Head of caudate nucleus (tissue), 42 donors: ENCODE results near the gene ACSS1.

Experiments used
- DNase-seq, 42 donors: peaks; one replicate each; pipeline versions ENCODE4 v3.0.0 to v3.0.0-alpha.2; 2020 to 2021; ENCODE audit warnings: mixed read lengths in 7 of 42
- intact Hi-C: fragments of 100-400 bp; cut with DNase I; formaldehyde crosslinking; loops from one replicate; pipeline ENCODE4 v1.15.0; 2022

Gene ACSS1

DNA sequence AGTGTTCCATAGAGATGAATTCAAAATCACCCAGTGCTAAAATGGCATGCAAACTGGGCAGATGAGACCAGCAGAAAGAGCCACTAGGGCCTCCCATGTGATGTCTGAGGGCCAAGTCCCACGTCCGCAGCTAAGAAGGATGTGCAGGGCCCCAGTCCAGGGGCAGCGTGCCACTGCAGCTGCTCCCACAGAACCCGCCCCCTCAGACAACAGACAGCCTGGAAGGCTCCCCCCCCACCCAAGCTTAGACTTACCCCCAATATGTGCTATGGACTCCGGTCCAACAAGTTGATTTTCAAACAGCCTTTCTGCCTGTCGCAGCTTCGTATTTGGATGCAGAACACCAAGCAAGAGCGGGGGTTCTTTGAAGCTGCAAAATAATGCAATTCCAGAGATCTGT, 79.4 kb downstream of the ACSS1 start:
- intact Hi-C loops = no loop called here
- DNase-seq = peak; percentile 58 to 90 (median 80)

- DNase-seq = peak in 21 of 42 donors; percentile 17 to 65 (median 45)
Measured at GRCh38 chr20:24977797-24978196, 80.1 kb downstream of the ACSS1 start.

GRCh38 chr20:24977336-24977735, 80.6 kb downstream of the ACSS1 start:
- intact Hi-C loops = no loop called here
- DNase-seq = peak in 11 of 42 donors; percentile 4 to 38 (median 14)

More at GRCh38 chr20:24977797-24978196, 80.1 kb downstream of the ACSS1 start:
- intact Hi-C loops = no loop called here

DNA sequence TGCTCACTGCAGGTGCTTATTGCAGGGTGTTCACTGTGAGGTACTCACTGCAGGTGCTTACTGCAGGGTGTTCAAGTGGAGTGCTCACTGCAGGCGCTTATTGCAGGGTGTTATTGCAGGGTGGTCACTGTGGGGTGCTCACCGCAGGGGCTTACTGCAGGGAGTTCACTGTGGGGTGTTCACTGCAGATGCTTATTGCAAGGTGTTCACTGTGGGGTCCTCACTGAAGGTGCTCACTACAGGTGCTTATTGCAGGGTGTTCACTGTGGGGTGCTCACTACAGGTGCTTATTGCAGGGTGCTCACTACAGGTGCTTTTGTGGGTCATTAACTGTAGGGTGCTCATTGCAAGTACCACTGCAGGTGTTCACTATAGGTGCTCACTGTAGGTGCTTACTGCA, 85.6 kb downstream of the ACSS1 start:
- intact Hi-C loops = no loop called here
- peak in 7 of 42 donors; percentile 2 to 8 (median 5) for DNase-seq

DNA sequence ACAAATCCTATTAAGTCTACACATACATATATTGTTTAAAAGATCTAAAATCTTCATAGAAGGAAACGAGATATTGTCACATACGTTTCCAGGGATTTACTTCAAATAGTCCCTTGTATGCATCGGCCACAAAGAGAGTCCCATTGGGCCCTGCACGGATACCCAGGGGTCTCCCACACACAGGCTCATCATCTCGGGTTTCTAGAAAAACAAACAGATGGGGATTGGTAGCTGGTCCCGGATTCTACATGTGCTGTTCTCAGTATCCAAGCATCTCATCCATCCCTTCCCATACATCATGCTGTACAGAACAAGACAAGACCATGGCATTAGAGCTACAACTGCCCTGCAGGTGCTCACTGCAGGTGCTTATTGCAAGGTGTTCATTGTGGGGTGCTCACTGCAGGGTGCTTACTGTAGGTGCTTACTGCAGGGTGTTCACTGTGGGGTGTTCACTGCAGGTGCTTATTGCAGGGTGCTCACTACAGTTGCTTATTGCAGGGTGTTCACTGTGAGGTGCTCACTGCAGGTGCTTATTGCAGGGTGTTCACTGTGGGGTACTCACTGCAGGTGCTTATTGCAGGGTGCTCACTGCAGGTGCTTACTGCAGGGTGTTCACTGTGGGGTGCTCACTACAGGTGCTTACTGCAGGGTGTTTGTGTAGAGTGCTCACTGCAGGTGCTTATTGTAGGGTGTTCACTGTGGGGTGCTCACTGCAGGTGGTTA, 86.4 kb downstream of the ACSS1 start:
- DNase-seq = peak in 3 of 42 donors; percentile 10 to 15 (median 13)
- intact Hi-C loops = no loop called here

DNA sequence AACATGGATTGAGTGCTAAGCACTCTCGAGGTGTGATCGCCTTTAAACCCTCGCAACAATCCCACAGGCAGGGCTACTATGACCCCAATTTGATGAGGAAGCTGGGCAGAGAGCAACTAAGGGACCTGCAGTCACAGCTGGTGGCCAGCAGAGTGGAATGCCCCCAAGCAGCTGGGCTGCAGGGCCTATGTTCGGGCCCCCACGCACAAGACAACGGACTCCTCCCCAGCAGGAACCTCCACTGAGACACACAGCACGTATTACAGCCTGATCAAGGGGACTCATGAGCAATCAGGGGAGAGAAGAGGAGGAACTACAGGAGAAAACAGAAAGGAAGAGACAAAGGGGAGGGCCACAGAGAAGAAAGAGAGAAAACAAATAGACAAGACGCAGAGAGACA, 87.2 kb downstream of the ACSS1 start:
- intact Hi-C loops = no loop called here
- peak in 15 of 42 donors; percentile 7 to 40 (median 15) for DNase-seq

- intact Hi-C loops = no loop called here
- DNase-seq = peak in 11 of 42 donors; percentile 4 to 34 (median 12)
Measured at GRCh38 chr20:24970030-24970553, 87.8 kb downstream of the ACSS1 start.

DNA sequence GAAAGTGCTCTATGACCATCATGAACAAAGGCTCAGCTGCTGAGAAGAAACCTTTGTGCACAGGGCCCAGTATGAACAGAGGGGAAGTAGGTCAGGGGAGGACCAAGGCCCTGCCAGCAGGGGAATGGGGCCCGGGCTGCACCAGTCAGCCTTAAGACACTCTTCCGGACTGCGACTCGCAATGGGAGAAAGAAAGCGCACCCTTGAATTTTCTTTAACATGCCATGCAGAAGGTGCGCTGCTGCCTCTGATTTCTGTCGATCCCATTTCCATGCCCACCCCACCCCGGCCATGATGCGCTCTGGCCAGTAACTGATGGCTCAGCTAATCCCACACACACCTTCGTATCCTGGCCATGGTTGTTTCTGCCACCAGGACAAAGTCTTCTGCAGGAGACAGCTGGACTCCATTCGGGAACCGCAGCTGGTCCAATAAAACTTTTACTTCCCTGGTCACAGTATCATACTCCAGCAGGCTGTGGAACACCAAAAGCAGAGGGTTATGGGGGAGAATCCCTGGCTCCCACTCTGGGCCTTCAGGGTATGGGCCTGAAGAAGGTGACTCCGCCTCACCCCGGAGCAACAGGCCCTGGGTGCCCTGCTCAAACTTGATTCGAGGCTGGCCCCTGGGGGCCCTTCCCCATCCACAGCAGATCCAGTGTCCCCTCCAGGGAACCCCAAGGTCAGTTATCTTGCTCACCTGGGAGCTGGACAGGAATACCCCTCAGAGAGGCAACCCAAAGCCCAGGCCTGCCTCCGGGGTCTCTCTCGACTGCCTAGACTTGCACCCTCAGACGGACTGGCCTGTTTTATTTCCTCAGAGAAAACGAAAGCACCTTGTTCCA, 88.5 kb downstream of the ACSS1 start:
- peak in 16 of 42 donors; percentile 2 to 49 (median 20) for DNase-seq
- intact Hi-C loops = no loop called here

DNA sequence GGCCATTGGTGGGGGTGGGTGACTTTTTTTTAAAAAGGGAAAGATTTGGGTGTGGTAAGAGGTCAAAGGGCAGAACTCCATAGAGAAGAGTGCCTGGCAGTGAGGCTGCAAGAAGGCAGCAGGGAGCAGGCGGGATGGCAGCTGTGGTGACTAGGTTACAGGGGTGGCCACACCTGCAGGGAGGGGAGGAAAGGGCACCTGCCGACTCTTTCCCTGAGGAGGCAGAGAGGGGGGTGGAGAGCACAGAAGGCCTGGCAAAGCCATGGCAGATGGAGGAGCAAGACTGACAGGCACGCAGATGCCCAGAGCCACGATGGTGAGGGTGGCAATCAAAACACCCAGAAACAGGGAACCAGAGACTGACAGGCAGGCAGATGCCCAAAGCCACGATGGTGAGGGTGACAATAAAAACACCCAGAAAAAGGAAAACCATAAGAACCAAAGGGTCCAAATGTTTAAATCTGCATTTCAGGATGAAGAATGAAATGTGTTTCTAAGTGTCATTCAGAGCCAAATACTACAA, 89.6 kb downstream of the ACSS1 start:
- intact Hi-C loops = no loop called here
- DNase-seq = peak in 4 of 42 donors; percentile 0 to 17 (median 12)

DNA sequence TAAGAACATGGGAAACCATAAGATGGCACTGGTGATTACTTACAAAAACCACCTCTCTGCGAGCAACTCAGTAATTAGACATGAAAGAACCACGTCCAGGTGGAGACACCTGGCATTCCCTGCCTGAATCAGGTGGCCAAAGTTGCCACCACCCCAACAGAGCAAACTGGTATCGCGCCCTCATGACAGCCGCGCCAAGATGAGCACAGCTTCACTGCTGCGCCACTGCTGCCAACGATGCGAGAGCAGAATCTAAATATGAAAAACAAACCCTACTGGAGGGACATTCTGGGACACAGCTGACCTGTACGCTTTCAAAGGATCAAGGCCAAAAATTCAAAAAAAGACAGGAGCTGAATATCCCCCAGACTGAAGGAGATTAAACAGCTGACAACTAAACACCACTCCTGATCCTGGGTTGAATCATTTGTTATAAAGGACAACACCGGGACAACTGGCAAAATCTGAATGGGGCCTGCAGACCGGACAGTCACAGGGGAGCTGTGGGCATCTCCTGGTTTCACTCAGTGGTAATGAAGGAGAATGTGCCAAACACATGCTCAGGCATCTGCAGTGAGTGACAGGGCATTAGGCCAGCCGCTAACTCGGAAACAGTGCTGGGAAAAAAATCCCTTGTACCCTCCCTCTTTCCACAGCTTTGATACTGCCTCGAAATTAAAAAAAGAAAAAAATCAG, 91.5 kb downstream of the ACSS1 start:
- intact Hi-C loops = no loop called here
- peak in 7 of 42 donors; percentile 4 to 38 (median 14) for DNase-seq

GRCh38 chr20:24965065-24965919, 92.6 kb downstream of the ACSS1 start:
- intact Hi-C loops = no loop called here
- peak in 7 of 42 donors; percentile 3 to 35 (median 14) for DNase-seq

- peak in 1 of 42 donors; percentile 37 for DNase-seq
Measured at GRCh38 chr20:24964506-24964840, 93.5 kb downstream of the ACSS1 start.

DNA sequence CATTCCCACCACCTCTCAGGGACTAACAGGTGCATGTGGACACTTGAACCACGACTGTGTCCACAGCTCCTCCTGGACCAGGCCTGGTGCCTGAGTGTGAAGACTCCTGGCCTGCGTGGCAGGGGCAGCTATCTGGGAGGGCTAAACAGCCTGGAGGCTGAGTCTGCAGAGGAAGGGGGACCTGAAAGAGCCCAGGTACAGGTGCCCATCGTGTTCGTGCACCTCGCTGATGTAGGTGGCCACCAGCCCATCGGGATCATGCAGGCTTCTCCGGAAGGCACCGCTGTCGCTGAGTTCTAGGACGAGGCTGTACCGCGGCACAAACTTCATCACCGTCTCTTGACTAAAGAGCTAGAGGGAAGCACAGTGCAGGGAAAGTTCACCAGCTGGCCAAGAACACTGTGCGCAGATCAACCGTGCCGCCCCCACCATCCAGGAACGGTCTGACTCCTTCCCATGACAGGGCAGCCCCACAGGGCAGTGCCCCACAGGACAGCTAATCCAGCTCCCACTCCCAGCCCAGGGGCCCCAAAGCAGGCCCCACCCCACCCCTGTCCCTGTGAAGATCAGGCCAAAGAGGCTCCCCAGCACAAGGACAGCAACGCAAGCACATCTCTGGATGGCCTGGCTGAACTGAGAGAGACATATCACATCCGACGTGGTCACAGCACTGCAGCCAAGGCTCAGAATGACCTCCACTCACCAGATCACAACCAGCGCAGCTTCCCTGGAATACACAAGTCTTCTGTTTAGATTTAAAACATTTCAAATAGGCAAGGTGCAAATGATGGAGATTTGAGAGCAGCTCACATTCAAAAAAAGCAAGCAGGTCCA, 94.0 kb downstream of the ACSS1 start:
- intact Hi-C loops = no loop called here
- DNase-seq = peak in 3 of 42 donors; percentile 1 to 31 (median 27)

More at GRCh38 chr20:24964506-24964840, 93.5 kb downstream of the ACSS1 start:
- intact Hi-C loops = no loop called here

- intact Hi-C loops = no loop called here
- DNase-seq = no peak
Measured at GRCh38 chr20:24962510-24962909, 95.4 kb downstream of the ACSS1 start.

DNA sequence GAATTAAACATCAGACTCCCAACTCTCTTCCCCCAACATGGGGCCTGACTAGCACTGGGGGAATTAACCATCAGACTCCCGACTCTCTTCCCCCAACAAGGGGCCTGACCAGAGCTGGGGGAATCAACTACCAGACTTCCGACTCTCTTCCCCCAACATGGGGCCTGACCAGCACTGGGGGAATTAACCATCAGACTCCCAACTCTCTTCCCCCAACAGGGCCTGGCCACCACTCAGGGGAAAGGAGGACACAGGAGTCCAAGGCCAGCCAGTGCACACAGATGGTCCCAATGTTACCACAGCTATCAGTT, 95.8 kb downstream of the ACSS1 start:
- intact Hi-C loops = no loop called here
- peak in 1 of 42 donors; percentile 1 for DNase-seq

DNA sequence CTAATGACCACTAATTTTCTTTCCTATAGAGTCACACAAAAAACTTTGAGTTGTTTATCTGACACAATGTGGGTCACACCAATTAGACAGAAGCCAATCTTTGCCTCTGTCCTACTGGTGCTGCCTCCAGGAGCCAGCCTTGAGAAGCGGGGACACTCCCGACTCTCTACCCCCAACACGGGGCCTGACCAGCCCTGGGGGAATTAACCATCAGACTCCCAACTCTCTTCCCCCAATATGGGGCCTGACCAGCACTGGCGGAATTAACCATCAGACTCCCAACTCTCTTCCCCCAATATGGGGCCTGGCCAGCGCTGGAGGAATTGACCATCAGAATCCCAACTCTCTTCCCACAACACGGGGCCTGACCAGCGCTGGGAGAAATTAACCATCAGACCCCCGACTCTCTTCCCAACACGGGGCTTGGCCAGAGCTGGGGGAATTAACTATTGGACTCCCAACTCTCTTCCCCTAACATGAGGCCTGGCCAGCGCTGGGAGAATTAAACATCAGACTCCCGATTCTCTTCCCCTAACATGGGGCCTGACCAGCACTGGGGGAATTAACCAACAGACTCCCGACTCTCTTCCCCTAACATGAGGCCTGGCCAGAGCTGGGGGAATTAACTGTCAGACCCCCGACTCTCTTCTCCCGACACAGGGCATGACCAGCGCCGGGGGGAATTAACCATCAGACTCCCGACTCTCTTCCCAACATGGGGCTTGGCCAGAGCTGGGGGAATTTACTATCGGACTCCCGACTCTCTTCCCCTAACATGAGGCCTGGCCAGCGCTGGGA, 96.4 kb downstream of the ACSS1 start:
- intact Hi-C loops = no loop called here
- peak in 1 of 42 donors; percentile 18 for DNase-seq

- no peak for DNase-seq
- intact Hi-C loops = no loop called here
Measured at GRCh38 chr20:24960861-24961260, 97.1 kb downstream of the ACSS1 start.
